C4-2B (cell line): ENCODE data around the gene U2AF2.

Experiments
- H3K27ac ChIP-seq: fragments of 450-650 bp; 2 replicates; pipeline ENCODE4 v1.5.1; 2017
- CTCF ChIP-seq: fragments of 450-650 bp; conservative IDR thresholded peaks from 2 replicates; pipeline ENCODE4 v1.5.1; 2017; ENCODE audit warnings: mild to moderate bottlenecking
- ZFX ChIP-seq: fragments of 450-650 bp; IDR thresholded peaks from 2 replicates; pipeline ENCODE4 v1.6.1; 2017

The U2AF2 gene

GRCh38 chr19:55669418-55670279 lies 14.8 kb downstream of the U2AF2 start:
- no peak overlapping the region for H3K27ac ChIP-seq
- TF ChIP-seq ZFX (no peak), CTCF (no peak)

- no peak for TF ChIP-seq CTCF
- H3K27ac ChIP-seq, result no peak overlapping the region
These were observed 15.6 kb downstream of the U2AF2 start for GRCh38 chr19:55670280-55671053.

- no peak overlapping the region for H3K27ac ChIP-seq
- TF ChIP-seq ZFX (no peak), CTCF (no peak)
These were observed 16.2 kb downstream of the U2AF2 start for GRCh38 chr19:55671054-55671378.

- TF ChIP-seq ZFX (no peak), CTCF (no peak)
- H3K27ac ChIP-seq, result no peak overlapping the region
These were observed 17.6 kb downstream of the U2AF2 start for GRCh38 chr19:55672418-55672817.

- TF ChIP-seq CTCF (no peak), ZFX (no peak)
- H3K27ac ChIP-seq, result no peak overlapping the region
These were observed 18.6 kb downstream of the U2AF2 start for GRCh38 chr19:55673465-55673864.

- TF ChIP-seq CTCF (no peak), ZFX (no peak)
- no peak overlapping the region for H3K27ac ChIP-seq
These were observed 19.1 kb downstream of the U2AF2 start for GRCh38 chr19:55673889-55674288.

GRCh38 chr19:55674459-55674840 lies 19.6 kb downstream of the U2AF2 start:
- no peak for TF ChIP-seq ZFX
- no peak for TF ChIP-seq CTCF
- peak overlapping the region; percentile 98 for H3K27ac ChIP-seq
